IMR-90 (cell line): Measurements from ENCODE around the gene IRF5. TPM values are rescaled to one million over a fixed set of nuclear protein-coding genes. Genes with fewer than 3 reads are reported as not detected.
"Not testable (repeated sequence)": the region's sequence is repeated elsewhere in the genome, so short reads cannot be mapped to it uniquely, and the experiment has no call there.

Source experiments
- ATAC-seq: fragments of 200-7000 bp; cut with Tn5 transposase; 2 replicates; pipeline ENCODE4 v1.9.1; 2020; ENCODE audit warnings: low read depth, mild to moderate bottlenecking, moderate library complexity
- BruUV-seq: library from RNA; stranded (reverse); fragments of 400-500 nt; replicated peaks from 2 replicates; lab custom pipeline; 2021; lab: Mats Ljungman, UMichigan
- CTCF ChIA-PET: fragments of 300-600 bp; formaldehyde crosslinking; extraction: SDS; loops from one replicate; lab custom pipeline; 2021; ENCODE audit warnings: antibody characterized with exemption; lab: Yijun Ruan, JAX
- POLR2A ChIA-PET: fragments of 300-600 bp; sonication (Branson Sonifier 250); formaldehyde crosslinking; loops from one replicate; lab custom pipeline; 2022; ENCODE audit warnings: antibody characterized with exemption; ENCODE audit not compliant: unreplicated experiment; lab: Charles Lee
- DNase-seq: peaks from one replicate; pipeline ENCODE4 v3.0.0; 2013
- H2AFZ ChIP-seq: replicated peaks from 2 replicates; pipeline ENCODE3; 2013; ENCODE audit warnings: low read length, mild to moderate bottlenecking; ENCODE audit not compliant: poor library complexity
- H2AK5ac ChIP-seq: 2 replicates; pipeline ENCODE4 v1.6.1; 2013; ENCODE audit warnings: low read depth, low read length, inconsistent platforms
- H2AK9ac ChIP-seq: replicated peaks from 2 replicates; pipeline ENCODE3; 2013; ENCODE audit warnings: mild to moderate bottlenecking, low read depth, low read length, moderate library complexity; ENCODE audit not compliant: poor library complexity
- H2BK120ac ChIP-seq: 2 replicates; pipeline ENCODE4 v1.6.1; 2013; ENCODE audit warnings: low read depth, low read length, inconsistent platforms
- H2BK15ac ChIP-seq: 3 replicates; pipeline ENCODE4 v1.6.1; 2013; ENCODE audit warnings: low read depth, low read length, inconsistent platforms
- H2BK20ac ChIP-seq: 2 replicates; pipeline ENCODE4 v1.6.1; 2013; ENCODE audit warnings: low read depth, mild to moderate bottlenecking, inconsistent platforms, low read length, moderate library complexity
- H2BK5ac ChIP-seq: 2 replicates; pipeline ENCODE4 v1.6.1; 2013; ENCODE audit warnings: mild to moderate bottlenecking, low read depth, low read length, inconsistent platforms; ENCODE audit not compliant: poor library complexity, severe bottlenecking
- H3K14ac ChIP-seq: replicated peaks from 2 replicates; pipeline ENCODE4 v1.6.1; 2013; ENCODE audit warnings: low read depth, low read length, inconsistent platforms
- H3K18ac ChIP-seq: 2 replicates; pipeline ENCODE4 v1.6.1; 2013; ENCODE audit warnings: low read depth, low read length, control low read depth
- H3K23ac ChIP-seq: 2 replicates; pipeline ENCODE4 v1.6.1; 2013; ENCODE audit warnings: low read depth, low read length, inconsistent platforms
- H3K27ac ChIP-seq: 2 replicates; pipeline ENCODE4 v1.5.1; 2013; ENCODE audit warnings: mild to moderate bottlenecking, control low read depth, low read length; ENCODE audit not compliant: insufficient read depth
- H3K27me3 ChIP-seq: 2 replicates; pipeline ENCODE4 v1.6.1; 2013; ENCODE audit warnings: low read length; ENCODE audit not compliant: control insufficient read depth, insufficient read depth
- H3K36me3 ChIP-seq: 2 replicates; pipeline ENCODE4 v1.6.1; 2013; ENCODE audit warnings: low read length, mixed read lengths; ENCODE audit not compliant: control insufficient read depth, insufficient read depth
- H3K4ac ChIP-seq: 2 replicates; pipeline ENCODE4 v1.6.1; 2013; ENCODE audit warnings: low read depth, low read length, inconsistent platforms
- H3K4me1 ChIP-seq: 2 replicates; pipeline ENCODE4 v1.6.1; 2013; ENCODE audit warnings: low read length, mixed read lengths; ENCODE audit not compliant: control insufficient read depth, insufficient read depth
- H3K4me2 ChIP-seq: 2 replicates; pipeline ENCODE4 v1.6.1; 2013; ENCODE audit warnings: low read depth, mild to moderate bottlenecking, control low read depth, low read length, moderate library complexity
- H3K4me3 ChIP-seq: 2 replicates; pipeline ENCODE4 v1.5.1; 2013; ENCODE audit warnings: low read depth, mild to moderate bottlenecking, control low read depth, low read length, moderate library complexity; ENCODE audit not compliant: insufficient read depth
- H3K56ac ChIP-seq: 2 replicates; pipeline ENCODE4 v1.6.1; 2013; ENCODE audit warnings: low read length, inconsistent platforms; ENCODE audit not compliant: insufficient read depth; ENCODE audit errors: extremely low read depth
- H3K79me1 ChIP-seq, 2 experiments: 2 replicates each; pipeline ENCODE4 v1.6.1; 2013; ENCODE audit warnings: low read length in 2 of 2, inconsistent platforms in 1 of 2, low read depth in 1 of 2
- H3K9ac ChIP-seq: 2 replicates; pipeline ENCODE4 v1.6.1; 2013; ENCODE audit warnings: low read depth, low read length, control low read depth
- H3K9me1 ChIP-seq: 2 replicates; pipeline ENCODE4 v1.6.1; 2013; ENCODE audit warnings: low read length, inconsistent platforms; ENCODE audit not compliant: insufficient read depth
- H3K9me3 ChIP-seq: 2 replicates; pipeline ENCODE4 v1.6.1; 2013; ENCODE audit warnings: low read length; ENCODE audit not compliant: control insufficient read depth, insufficient read depth
- H4K20me1 ChIP-seq: 2 replicates; pipeline ENCODE4 v1.6.1; 2013; ENCODE audit warnings: low read length, inconsistent platforms; ENCODE audit not compliant: insufficient read depth
- H4K5ac ChIP-seq: 2 replicates; pipeline ENCODE4 v1.6.1; 2013; ENCODE audit warnings: mild to moderate bottlenecking, low read depth, low read length, control low read depth
- H4K8ac ChIP-seq, 2 experiments: 2 replicates each; pipeline ENCODE4 v1.6.1; 2013; ENCODE audit warnings: low read depth in 2 of 2, low read length in 2 of 2, control low read depth in 1 of 2, inconsistent platforms in 1 of 2
- H4K91ac ChIP-seq: 2 replicates; pipeline ENCODE4 v1.6.1; 2013; ENCODE audit warnings: low read depth, low read length, inconsistent platforms; ENCODE audit not compliant: insufficient read depth
- WGBS, 2 experiments: methylation state at CpG; one replicate each; pipeline versions ENCODE4 v1.1.5 to v1.1.7; 2013; ENCODE audit warnings: missing lambda C conversion rate in 2 of 2; ENCODE audit not compliant: insufficient read length in 1 of 2; ENCODE audit errors: extremely low coverage in 2 of 2; 5-methylcytosine and 5-hydroxymethylcytosine counted together
- dilution Hi-C: fragments of 300-500 bp; cut with HindIII; formaldehyde crosslinking; loops from one replicate; pipeline ENCODE4 v1.14.3; 2018; ENCODE audit warnings: low sequenced_read_pairs; ENCODE audit not compliant: unreplicated experiment
- in situ Hi-C: fragments of 300-500 bp; cut with MboI; formaldehyde crosslinking; loops from 3 replicates; pipeline ENCODE4 v1.14.3; 2019; ENCODE audit warnings: low sequenced_read_pairs, inconsistent platforms, mixed read lengths
- intact Hi-C: fragments of 100-400 bp; cut with micrococcal nuclease; formaldehyde crosslinking; loops from 2 replicates; pipeline ENCODE4 v1.10.0; 2022
- polyA plus RNA-seq, 3 experiments: library from polyadenylated mRNA; depleted of rRNA; stranded (reverse); fragments of >200 nt; gene quantifications; 2 replicates each; pipeline ENCODE4 v1.2.3, GENCODE V29; 2012; ENCODE audit warnings: low replicate concordance in 1 of 3
- total RNA-seq: library from RNA; depleted of rRNA; stranded (reverse); fragments of >200 nt; gene quantifications from 2 replicates; pipeline ENCODE4 v1.2.3, GENCODE V29; 2012

Gene IRF5
- total and polyA plus RNA-seq, 2 of the 4 experiments (the other 2 are of a cell fraction): 0.14 to 0.18 TPM

DNA sequence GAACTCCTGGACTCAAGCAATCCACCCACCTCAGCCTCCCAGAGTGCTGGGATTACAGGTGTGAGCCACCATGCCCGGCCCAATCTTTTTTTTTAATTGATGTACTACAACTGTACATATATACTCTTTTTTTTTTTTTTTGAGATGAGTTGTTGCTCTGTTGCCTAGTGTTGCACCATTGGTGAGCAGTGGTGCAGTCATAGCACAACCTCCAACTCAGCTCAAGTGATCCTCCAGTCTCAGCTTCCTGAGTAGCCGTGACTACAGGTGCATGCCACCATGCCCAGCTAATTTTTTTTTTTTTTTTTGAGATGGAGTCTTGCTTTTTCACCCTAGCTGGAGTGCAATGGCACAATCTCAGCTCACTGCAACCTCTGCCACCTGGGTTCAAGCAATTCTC lies 5.5 kb downstream of the IRF5 start:
- no CpG with 5 or more reads among the region's 2 CpGs for WGBS, 2 experiments
- H4K20me1 ChIP-seq, H4K8ac ChIP-seq, POLR2A ChIA-PET, in situ Hi-C loops, H3K9me1 ChIP-seq, ATAC-seq, H3K9me3 ChIP-seq, H3K4me1 ChIP-seq, H3K4ac ChIP-seq, BruUV-seq, H2BK20ac ChIP-seq, H3K18ac ChIP-seq, H3K36me3 ChIP-seq, H2BK15ac ChIP-seq, H3K27ac ChIP-seq, H3K4me2 ChIP-seq, H2AK9ac ChIP-seq, H3K9ac ChIP-seq, H3K14ac ChIP-seq, H3K79me1 ChIP-seq, H2AFZ ChIP-seq, H2BK120ac ChIP-seq, H3K56ac ChIP-seq, dilution Hi-C loops, CTCF ChIA-PET, H4K5ac ChIP-seq, DNase-seq, H3K23ac ChIP-seq, H4K91ac ChIP-seq, H3K4me3 ChIP-seq, H2AK5ac ChIP-seq, intact Hi-C loops, H2BK5ac ChIP-seq: not testable (repeated sequence)
- H3K27me3 ChIP-seq: peaks cover 41% of the 10 kb centered on the region
